Stimulated activated CD4-positive, alpha-beta T cell treated with anti-CD3 and anti-CD28 coated beads, TNF-alpha, amount 100 ng/mL, for 1 hour (primary cell): ENCODE results near the gene NUDC.

ENCODE experiments used
- DNase-seq, 3 donors: peaks; one replicate each; pipeline ENCODE4 v3.0.0-alpha.2; 2020; ENCODE audit warnings: low read depth in 3 of 3, low spot score in 1 of 3

Gene NUDC

GRCh38 chr1:26951216-26951615, 29.7 kb downstream of the NUDC start:
- DNase-seq = no peak

- DNase-seq = no peak
These were observed 30.4 kb downstream of the NUDC start for GRCh38 chr1:26951821-26952497.

GRCh38 chr1:26953374-26953773, 31.8 kb downstream of the NUDC start:
- DNase-seq = no peak

GRCh38 chr1:26956321-26956720, 34.8 kb downstream of the NUDC start:
- DNase-seq = no peak

- no peak for DNase-seq
These were observed 35.8 kb downstream of the NUDC start for GRCh38 chr1:26957306-26957705.

- no peak for DNase-seq
These were observed 37.7 kb downstream of the NUDC start for GRCh38 chr1:26959270-26959669.

GRCh38 chr1:26959722-26960624, 38.4 kb downstream of the NUDC start, which contains the start of gene KDF1:
Gene KDF1 (minus strand): TSS chr1:26960468. CDS start chr1:26952380, 8,088 bp downstream.
- peak in 2 of 3 donors; percentile 22 to 30 for DNase-seq

- DNase-seq = no peak
These were observed 39.1 kb downstream of the NUDC start for GRCh38 chr1:26960625-26960966.

GRCh38 chr1:26961826-26962225, 40.3 kb downstream of the NUDC start:
- no peak for DNase-seq

- DNase-seq = no peak
These were observed 43.7 kb downstream of the NUDC start for GRCh38 chr1:26965213-26965612.

- no peak for DNase-seq
These were observed 44.1 kb downstream of the NUDC start for GRCh38 chr1:26965628-26966027.

GRCh38 chr1:26970810-26971209, 49.3 kb downstream of the NUDC start:
- no peak for DNase-seq

GRCh38 chr1:26971590-26971989, 50.0 kb downstream of the NUDC start:
- no peak for DNase-seq

GRCh38 chr1:26972390-26972789, 50.8 kb downstream of the NUDC start:
- DNase-seq = no peak

- no peak for DNase-seq
These were observed 51.3 kb downstream of the NUDC start for GRCh38 chr1:26972821-26973220.

GRCh38 chr1:26976621-26977510, 55.3 kb downstream of the NUDC start:
- no peak for DNase-seq

GRCh38 chr1:26978901-26979300, 57.4 kb downstream of the NUDC start:
- DNase-seq = no peak

GRCh38 chr1:26981146-26981846, 59.8 kb downstream of the NUDC start:
- DNase-seq = no peak

GRCh38 chr1:26983863-26984262, 62.3 kb downstream of the NUDC start:
- DNase-seq = no peak

- DNase-seq = no peak
These were observed 62.7 kb downstream of the NUDC start for GRCh38 chr1:26984291-26984690.

GRCh38 chr1:26986658-26987057, 65.1 kb downstream of the NUDC start:
- no peak for DNase-seq
